Fibroblast of villous mesenchyme (primary cell): ENCODE measurements around the gene ARID1B. TPM values are rescaled to one million over a fixed set of nuclear protein-coding genes. Genes with fewer than 3 reads are reported as not detected.

Experiments used
- DNase-seq: peaks from one replicate; pipeline ENCODE4 v3.0.0-alpha.2; 2010; ENCODE audit warnings: low read depth
- H3K4me3 ChIP-seq: 2 replicates; pipeline ENCODE4 v1.5.1; 2011; ENCODE audit warnings: low read depth, mild to moderate bottlenecking, low read length
- total RNA-seq: library from RNA; depleted of rRNA; stranded (reverse); fragments of >200 nt; gene quantifications from 2 replicates; pipeline ENCODE4 v1.2.3, GENCODE V29; 2012
- TF ChIP-seq, protein P1 (sequence below): IDR thresholded peaks from 2 replicates; pipeline ENCODE4 v1.5.1; 2012; ENCODE audit warnings: low read depth, mild to moderate bottlenecking, low read length; ENCODE audit not compliant: insufficient read depth

Gene ARID1B
- total RNA-seq, 1 donor = 41.0 TPM

DNA sequence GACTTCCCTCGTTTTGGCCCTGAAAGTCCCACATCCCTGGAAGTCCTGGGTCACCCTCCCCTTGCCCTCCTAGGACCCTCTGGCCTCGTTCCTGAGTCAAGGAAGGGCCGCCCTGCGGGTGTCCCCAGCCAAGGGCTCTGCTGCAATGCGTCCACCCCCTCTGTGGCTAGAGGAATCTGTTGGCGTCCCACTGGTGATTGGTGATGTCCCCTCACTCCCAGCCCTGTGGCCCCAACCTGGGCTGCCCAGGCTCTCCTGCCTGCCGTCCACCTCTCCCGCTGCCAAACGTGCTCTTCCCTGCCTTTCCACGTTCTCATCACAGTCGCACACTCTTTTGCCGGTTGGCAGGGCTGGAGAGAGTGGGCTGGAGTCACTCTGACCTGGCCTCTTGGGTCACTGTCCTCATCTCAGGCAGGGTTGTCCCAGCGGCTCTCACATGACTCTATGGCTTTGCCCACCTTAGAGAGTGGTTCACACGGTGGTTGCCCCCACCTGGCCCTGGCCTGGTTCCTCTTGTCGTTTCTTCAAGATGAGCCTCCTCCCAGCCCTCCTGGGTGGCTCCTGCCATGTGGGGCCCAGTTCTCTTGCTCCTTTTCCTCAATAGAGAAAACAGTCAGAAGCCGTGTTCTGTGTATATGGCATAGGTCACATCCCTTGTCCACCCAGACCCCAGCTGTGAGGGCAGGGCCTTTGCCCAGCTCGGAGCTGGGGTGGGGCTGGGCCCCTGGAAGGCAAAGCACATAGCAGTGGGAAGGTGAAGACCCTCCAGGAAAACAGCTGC is 445.2 kb downstream of the ARID1B start:
- no peak for DNase-seq
- TF ChIP-seq, protein P1, sequence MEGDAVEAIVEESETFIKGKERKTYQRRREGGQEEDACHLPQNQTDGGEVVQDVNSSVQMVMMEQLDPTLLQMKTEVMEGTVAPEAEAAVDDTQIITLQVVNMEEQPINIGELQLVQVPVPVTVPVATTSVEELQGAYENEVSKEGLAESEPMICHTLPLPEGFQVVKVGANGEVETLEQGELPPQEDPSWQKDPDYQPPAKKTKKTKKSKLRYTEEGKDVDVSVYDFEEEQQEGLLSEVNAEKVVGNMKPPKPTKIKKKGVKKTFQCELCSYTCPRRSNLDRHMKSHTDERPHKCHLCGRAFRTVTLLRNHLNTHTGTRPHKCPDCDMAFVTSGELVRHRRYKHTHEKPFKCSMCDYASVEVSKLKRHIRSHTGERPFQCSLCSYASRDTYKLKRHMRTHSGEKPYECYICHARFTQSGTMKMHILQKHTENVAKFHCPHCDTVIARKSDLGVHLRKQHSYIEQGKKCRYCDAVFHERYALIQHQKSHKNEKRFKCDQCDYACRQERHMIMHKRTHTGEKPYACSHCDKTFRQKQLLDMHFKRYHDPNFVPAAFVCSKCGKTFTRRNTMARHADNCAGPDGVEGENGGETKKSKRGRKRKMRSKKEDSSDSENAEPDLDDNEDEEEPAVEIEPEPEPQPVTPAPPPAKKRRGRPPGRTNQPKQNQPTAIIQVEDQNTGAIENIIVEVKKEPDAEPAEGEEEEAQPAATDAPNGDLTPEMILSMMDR = no peak
- no peak overlapping the region for H3K4me3 ChIP-seq

DNA sequence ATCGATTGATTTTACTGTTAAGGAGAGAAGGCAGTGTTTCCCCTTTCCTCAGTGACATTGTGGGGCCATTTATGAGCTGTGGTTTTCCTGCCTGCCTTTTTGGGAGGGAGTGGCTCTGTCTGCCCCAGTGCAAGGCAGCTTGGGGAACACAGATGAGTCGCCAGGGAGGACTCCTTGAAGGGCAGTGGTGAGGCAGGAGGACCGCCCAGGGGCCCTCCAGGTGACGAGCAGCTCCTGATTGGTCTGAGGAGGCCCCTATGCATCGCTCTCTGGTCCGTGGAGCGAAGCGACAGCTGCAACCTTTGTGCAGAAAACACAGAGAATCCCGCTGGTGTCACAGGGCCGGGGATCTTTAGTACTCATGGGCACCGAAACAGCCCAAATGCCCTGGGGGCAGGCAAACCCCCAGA is 445.8 kb downstream of the ARID1B start:
- no peak for DNase-seq
- TF ChIP-seq, protein P1 = no peak
- H3K4me3 ChIP-seq = no peak overlapping the region

DNA sequence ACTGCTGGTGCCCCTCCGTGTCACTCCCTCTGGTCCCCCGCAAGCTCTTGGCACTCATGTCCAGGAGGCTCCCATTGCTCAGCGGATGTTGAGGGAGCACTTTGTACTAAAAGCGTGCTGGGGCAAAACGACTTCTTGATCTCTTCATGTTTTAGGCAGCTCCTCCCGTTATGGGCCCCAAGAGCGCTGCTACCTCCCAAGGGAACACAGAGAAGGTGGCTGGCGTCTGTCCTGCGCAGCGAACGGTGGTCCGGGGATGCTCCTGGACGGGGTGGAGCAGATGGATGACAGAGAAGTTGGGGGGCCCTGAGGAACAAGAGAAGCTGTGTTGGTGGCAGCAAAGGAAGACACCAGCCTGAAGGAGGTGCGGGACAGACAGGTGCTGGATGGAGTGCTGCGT is 446.3 kb downstream of the ARID1B start:
- TF ChIP-seq, protein P1 = no peak
- DNase-seq = no peak
- H3K4me3 ChIP-seq = no peak overlapping the region

DNA sequence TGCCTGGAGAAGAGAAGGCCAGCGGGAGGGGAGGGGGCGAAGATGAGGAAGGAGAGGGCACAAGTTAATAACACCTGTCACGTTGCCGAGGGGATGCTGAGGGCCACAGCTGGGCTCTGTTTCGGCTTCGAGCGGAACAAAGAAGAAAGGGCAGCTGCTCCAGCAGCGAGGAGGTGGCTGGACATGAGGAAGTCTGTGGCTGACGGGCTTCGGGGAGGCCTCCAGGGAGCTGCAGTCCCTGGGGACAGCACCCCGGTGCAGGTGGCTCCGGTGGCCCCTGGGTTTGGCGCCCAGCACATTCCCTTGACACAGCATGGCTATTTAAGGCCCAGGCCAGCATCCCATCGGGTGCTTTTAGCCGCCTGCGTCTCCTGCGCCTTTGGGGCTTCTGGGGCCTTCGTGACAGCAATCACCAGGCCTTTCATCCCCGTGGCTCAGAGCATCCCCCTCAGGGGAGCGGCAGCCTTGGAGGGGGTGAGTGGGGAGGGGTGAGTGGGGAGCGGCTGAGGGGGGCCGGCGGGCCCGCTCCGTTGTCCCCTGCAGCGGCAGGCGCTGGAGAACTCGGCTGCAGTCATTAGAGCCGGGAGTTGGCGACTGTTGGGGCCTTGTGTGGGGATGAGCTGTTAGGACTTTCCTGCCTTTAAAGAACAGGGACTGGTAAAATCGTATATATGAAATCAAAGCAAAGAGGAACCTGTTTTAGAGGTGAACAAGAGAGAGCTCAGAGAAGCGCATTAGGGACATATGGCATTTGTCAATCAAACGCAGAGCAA is 447.2 kb downstream of the ARID1B start:
- H3K4me3 ChIP-seq = no peak overlapping the region
- DNase-seq = no peak
- TF ChIP-seq, protein P1 = no peak

DNA sequence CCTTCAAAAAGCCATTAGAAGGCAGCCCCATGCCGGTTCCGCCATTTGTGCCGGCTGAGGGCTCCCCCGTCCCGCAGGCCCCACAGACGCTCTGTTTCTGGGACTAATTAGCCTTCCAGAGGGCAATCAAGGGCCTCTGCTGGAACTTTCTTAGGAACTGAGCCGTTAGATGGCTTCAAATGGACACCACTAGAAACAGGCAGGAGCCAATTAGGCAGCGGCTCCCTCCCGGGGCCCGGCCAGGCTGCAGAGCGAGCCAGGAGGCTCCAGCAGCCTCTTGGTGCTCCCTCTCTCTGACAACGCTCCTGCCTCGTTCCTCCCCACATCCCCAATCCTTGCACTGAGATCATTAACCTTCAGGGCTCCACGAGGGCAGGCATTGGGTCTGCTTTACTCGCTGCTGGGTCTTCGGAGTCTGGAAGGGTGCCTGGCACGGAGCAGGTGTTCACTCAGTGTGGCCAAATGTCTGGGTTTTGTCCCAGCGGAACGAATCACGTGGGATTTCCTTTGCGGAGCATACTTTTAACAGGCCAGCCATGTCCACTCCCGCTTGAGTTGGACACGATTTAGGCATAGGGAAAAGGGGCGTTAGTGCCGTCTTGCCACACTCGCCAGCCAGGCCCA is 447.9 kb downstream of the ARID1B start:
- no peak overlapping the region for H3K4me3 ChIP-seq
- TF ChIP-seq, protein P1 = no peak
- no peak for DNase-seq

DNA sequence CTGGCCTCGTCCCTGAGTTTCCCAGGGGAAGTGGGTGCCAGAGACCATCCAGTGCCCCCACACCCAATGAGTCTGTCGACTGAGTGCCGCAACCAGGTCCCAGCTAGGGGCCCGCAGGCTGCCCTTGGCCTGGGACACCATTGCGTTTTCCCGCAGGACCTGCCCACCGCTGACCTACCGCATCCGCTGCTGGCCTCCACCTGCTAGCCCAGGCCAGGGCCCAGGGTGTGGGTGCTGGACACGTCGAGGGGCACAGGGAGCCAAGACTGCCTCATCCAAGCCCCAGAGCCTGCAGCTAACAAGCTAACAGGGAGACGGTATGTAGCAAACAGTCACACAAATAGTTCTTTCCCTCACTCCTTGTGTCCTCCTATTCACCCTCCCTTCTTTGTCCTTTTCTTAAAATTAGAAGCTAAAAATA is 448.4 kb downstream of the ARID1B start:
- DNase-seq = no peak
- TF ChIP-seq, protein P1 = no peak
- no peak overlapping the region for H3K4me3 ChIP-seq
